Heart left ventricle (tissue), 13 donors: ENCODE data around the gene KDM7A.

ENCODE experiments used
- CTCF ChIP-seq, 12 donors: fragments of 200-600 bp; sonication (generic) in 4 of 12; IDR thresholded peaks; one replicate each; pipeline versions ENCODE4 v1.5.0 to v1.8.0; 2018 to 2022; ENCODE audit warnings: antibody characterized with exemption in 12 of 12, mild to moderate bottlenecking in 5 of 12
- POLR2A ChIP-seq, 2 donors: fragments of 450-650 bp; IDR thresholded peaks; one replicate each; pipeline ENCODE4 v1.6.1; 2017; ENCODE audit warnings: antibody characterized with exemption in 2 of 2, mild to moderate bottlenecking in 2 of 2, moderate library complexity in 2 of 2
- donor health status: ischemic (EF 13 %, LVEDD 7.1; RV severe dilation, severe dysfunction).
- donor health status: DM: no; HTN: yes; CAD: no.
- donor health status: DM: no; HTN: no; CAD: no.
- donor health status: ischemic (EF 25% LVEDD 6.9; RV normal size, moderate dysfunction).
- donor health status: ischemic (EF 25% LVEDD 5.7; RV mildly dilated, moderate dysfunction).
- donor health status: ischemic (EF 35%, LVEDD 5.7; RV mildly dilated, moderate dysfunction).
- donor health status: nonischemic (EF 11% LVEDD 7.7; RV severe dilation, severe dysfunction).
- donor health status: DM: yes; HTN: yes; CAD: no.
- donor health status: PGD.
- donor health status: ischemic (EF 29% LVEDD 5.4; RV normal size, mild dysfunction).
- donor health status: nonischemic (EF 23%, LVEDD 6.1; RV moderate dilation, normal function).

GRCh38 chr7:140045697-140046096, 131.1 kb downstream of the KDM7A start:
- TF ChIP-seq CTCF (IDR thresholded peaks at IDR 0.05) (no peak), POLR2A (IDR thresholded peaks at IDR 0.05) (no peak)
